GM20000 (cell line): ENCODE results near the gene PEAR1.

ENCODE experiments used
- DNase-seq: peaks from one replicate; pipeline ENCODE4 v3.0.0; 2012; ENCODE audit warnings: low spot score
- CTCF ChIP-seq: IDR thresholded peaks from 2 replicates; pipeline ENCODE4 v1.5.1; 2012; ENCODE audit warnings: mild to moderate bottlenecking, control low read depth; ENCODE audit errors: extremely low read depth, missing control alignments

Gene PEAR1

DNA sequence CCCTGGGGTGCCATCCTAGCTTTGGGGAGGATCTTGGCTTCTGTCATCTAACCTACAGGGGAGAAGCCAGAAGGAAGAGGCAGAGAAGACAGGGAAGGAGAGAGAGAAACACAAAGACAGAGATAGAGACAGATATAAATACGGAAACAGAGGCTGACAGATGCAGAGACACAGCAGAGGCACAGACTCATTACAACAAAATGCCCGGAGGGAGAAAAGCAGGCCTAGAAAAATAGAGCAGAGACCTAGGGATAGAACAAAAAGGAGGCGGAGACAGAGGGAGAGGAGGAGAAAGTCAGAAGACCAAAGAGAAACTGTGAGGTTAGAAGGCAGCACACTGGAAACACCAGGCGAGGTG, 1.9 kb downstream of the PEAR1 start:
- TF ChIP-seq CTCF = no peak
- no peak for DNase-seq

DNA sequence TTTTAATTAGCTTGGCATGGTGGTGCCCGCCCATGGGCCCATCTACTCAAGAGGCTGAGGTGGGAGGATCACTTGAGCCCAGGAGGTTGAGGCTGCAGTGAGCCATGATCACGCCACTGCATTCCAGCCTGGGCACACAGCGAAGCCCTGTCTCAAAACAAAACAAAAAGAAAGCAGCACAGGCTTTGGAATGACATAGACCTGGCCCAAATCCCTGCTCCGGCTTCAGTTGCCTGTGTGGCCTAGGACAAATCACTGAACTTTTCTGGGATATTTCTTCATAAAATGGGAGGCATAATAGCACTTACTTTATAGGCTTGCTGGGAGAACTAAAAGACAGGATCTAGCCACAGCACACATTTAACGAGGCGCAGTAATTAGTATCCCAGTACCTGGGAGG, 2.4 kb downstream of the PEAR1 start:
- no peak for TF ChIP-seq CTCF
- no peak for DNase-seq

GRCh38 chr1:156896490-156897033, 3.0 kb downstream of the PEAR1 start:
- TF ChIP-seq CTCF = no peak
- no peak for DNase-seq

- DNase-seq = no peak
Measured at GRCh38 chr1:156897078-156897825, 3.7 kb downstream of the PEAR1 start.

GRCh38 chr1:156898161-156898566, 4.6 kb downstream of the PEAR1 start:
- DNase-seq = no peak
- TF ChIP-seq CTCF = no peak

More at GRCh38 chr1:156897078-156897825, 3.7 kb downstream of the PEAR1 start:
- TF ChIP-seq CTCF = no peak

- TF ChIP-seq CTCF = no peak
Measured at GRCh38 chr1:156898971-156899664, 5.6 kb downstream of the PEAR1 start.

More at GRCh38 chr1:156898971-156899664, 5.6 kb downstream of the PEAR1 start:
- DNase-seq = no peak
